HG02973 (cell line): ENCODE results near the gene PUS10.
A peak's percentile ranks its signal among the peaks of the same experiment; 100 is the strongest.
"Not testable (repeated sequence)": the region's sequence is repeated elsewhere in the genome, so short reads cannot be mapped to it uniquely, and the experiment has no call there.

Experiments used
- ATAC-seq: cut with Tn5 transposase; IDR thresholded peaks from one replicate; pipeline ENCODE4 v1.9.1; 2021; ENCODE audit warnings: moderate library complexity; ENCODE audit not compliant: unreplicated experiment

PUS10 gene

DNA sequence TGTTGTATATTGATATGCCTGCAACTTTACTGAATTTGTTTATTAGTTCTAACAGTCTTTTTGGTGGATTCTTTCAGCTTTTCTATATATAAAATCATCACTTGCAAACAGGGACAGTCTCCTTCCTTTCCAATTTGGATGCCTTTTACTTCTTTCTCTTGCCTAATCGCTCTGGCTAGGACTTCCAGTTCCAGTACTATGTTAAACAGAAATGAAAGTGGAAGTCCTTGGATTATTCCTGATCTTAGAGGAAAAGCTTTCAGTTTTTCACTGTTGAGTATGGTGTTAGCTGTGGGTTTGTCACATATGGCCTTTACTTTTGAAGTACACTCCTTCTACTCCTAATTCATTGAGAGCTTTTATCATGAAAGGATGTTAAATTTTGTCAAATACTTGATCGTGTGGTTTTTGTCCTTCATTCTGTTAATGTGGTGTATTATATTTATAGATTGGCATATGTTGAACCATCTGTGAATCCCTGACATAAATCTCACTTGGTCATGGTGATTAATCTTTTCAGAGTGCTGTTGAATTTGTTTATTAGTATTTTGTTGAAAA is 83.8 kb downstream of the PUS10 start:
- no peak for ATAC-seq

- no peak for ATAC-seq
Observed at GRCh38 chr2:60932954-60933353, 85.1 kb downstream of the PUS10 start.

DNA sequence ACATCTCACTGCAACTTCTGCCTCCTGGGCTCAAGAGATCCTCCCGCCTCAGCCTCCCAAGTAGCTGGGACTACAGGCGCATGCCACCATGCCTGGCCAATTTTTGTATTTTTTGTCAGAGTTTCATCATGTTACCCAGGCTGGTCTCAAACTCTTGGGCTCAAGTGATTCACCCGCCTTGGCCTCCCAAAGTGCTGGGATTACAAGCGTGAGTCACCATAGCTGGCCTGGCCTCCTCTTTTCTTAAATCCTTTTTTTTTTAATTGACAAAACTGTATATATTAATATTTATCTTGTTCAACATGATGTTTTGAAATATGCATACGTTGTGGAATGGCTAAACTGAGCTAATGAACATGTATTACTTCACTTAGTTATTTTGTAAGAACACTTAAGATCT is 86.0 kb downstream of the PUS10 start:
- not testable (repeated sequence) for ATAC-seq

- ATAC-seq: no peak
Observed at GRCh38 chr2:60926741-60927552, 91.1 kb downstream of the PUS10 start.

GRCh38 chr2:60925994-60926740 is 91.9 kb downstream of the PUS10 start:
- ATAC-seq: no peak

- ATAC-seq: no peak
Observed at GRCh38 chr2:60907329-60907728, 110.7 kb downstream of the PUS10 start.

- no peak for ATAC-seq
Observed at GRCh38 chr2:60906395-60906794, 111.7 kb downstream of the PUS10 start.

DNA sequence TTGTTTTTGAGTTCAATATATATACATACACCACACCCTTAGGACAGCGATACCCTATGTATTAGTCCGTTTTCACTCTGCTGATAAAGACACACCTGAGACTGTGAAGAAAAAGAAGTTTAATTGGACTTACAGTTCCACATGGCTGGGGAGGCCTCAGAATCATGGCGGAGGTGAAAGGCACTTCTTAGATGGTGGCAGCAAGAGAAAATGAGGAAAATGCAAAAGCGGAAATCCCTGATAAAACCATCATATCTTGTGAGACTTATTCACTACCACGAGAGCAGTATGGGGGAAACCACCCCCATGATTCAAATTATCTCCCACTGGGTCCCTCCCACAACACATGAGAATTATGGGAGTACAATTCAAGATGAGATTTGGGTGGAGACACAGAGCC is 112.2 kb downstream of the PUS10 start:
- ATAC-seq: not testable (repeated sequence)

DNA sequence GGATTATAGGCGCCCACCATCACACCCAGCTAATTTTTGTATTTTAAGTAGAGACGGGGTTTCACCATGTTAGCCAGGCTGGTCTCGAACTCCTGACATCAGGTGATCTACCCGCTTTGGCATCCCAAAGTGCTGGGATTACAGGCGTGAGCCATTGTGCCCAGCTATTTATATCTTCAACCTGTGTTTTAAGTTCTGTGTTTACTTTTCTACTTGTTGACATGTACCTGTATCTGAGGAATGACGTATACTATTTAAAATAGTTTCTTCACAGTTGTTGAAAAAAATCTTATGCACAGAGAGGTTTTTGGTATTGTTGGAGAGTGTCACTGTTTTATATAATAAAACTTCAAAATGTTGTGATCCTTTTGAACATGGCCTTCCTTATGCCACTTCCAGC is 116.8 kb downstream of the PUS10 start:
- not testable (repeated sequence) for ATAC-seq

DNA sequence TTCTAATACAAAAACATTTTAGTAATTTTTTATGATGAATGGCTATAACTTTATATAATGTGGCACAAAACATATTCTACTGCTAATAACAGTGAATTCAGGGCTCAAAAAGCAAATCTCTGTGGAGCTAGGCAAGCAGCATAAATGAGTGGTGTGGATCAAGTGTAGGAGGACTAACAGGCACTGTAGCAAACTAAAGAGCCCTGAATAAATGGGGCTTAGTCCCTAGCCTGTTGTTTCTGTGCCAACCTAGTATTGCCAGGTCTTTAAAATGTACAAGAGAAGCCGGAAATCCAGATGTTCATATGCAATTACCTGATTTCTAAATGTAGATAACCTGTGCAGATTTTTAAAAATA is 118.2 kb downstream of the PUS10 start:
- ATAC-seq: peak; percentile 31

DNA sequence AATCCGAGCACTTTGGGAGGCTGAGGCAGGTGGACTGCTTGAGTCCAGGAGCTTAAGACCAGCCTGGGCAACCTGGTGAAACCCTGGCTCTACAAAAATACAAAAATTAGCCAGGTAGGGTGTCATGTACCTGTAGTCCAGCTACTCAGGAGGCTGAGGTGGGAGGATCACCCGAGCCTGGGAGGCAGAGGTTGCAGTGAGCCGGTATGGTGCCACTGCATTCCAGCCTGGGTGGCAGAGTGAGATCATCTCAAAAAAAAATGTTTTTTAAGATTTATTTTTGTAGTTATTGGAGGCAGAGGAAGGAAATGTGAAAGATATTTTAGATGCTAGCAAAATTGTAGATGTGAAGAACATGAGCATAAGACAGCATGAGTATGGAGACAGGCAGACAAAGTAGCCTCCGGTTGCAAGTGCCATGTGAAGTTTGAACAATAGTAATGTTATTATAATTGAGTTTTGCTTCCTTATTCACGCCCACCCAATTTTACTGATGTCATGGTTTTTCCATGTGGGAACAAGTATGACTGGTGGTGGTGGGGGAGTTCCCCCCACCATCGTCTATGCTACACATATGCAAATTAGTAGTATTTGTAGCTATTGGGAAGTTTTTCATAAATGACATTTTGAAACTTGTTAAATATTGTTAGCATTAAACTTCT is 118.7 kb downstream of the PUS10 start:
- ATAC-seq: peak; percentile 66

GRCh38 chr2:60898567-60898966 is 119.5 kb downstream of the PUS10 start:
- no peak for ATAC-seq
